Ectodermal cell (in vitro differentiated cells): ENCODE results near the gene CISTR.

Experiments
- H3K27ac ChIP-seq: 2 replicates; pipeline ENCODE4 v1.7.0; 2013; ENCODE audit warnings: mild to moderate bottlenecking, low read depth, low read length; ENCODE audit not compliant: insufficient read depth, poor library complexity, severe bottlenecking
- H3K27me3 ChIP-seq: 2 replicates; pipeline ENCODE4 v1.7.0; 2013; ENCODE audit warnings: mild to moderate bottlenecking, low read length; ENCODE audit not compliant: insufficient read depth, control insufficient read depth, poor library complexity, severe bottlenecking
- H3K36me3 ChIP-seq: one replicate; pipeline ENCODE4 v1.7.0; 2013; ENCODE audit warnings: low read length; ENCODE audit not compliant: control insufficient read depth, insufficient read depth
- H3K4me1 ChIP-seq: one replicate; pipeline ENCODE4 v1.7.0; 2013; ENCODE audit warnings: low read length; ENCODE audit not compliant: control insufficient read depth, insufficient read depth
- H3K4me3 ChIP-seq: 2 replicates; pipeline ENCODE4 v1.7.0; 2013; ENCODE audit warnings: low read depth, low read length, control low read depth; ENCODE audit not compliant: insufficient read depth
- H3K9me3 ChIP-seq: 2 replicates; pipeline ENCODE4 v1.7.0; 2013; ENCODE audit warnings: mild to moderate bottlenecking, low read length, moderate library complexity; ENCODE audit not compliant: control insufficient read depth
- WGBS, 2 experiments: methylation state at CpG; one replicate each; pipeline ENCODE4 v1.1.7; 2013; ENCODE audit warnings: missing lambda C conversion rate in 2 of 2; 5-methylcytosine and 5-hydroxymethylcytosine counted together

CISTR gene

GRCh38 chr12:53755451-53755891 is 3.7 kb upstream of the CISTR start:
- peaks cover 16% of the 10 kb centered on the region for H3K4me1 ChIP-seq

GRCh38 chr12:53754633-53755264 is 3.0 kb upstream of the CISTR start:
- 74 to 75% methylated on average over 4 of the region's 4 CpGs for WGBS, 2 experiments
- H3K4me1 ChIP-seq: peaks cover 18% of the 10 kb centered on the region
- no peak overlapping the region for H3K4me3 ChIP-seq
- H3K27ac ChIP-seq: no peak overlapping the region
- no peaks in the 10 kb centered on the region for H3K9me3 ChIP-seq
- no peaks in the 10 kb centered on the region for H3K36me3 ChIP-seq
- peaks cover 81% of the 10 kb centered on the region for H3K27me3 ChIP-seq

More at GRCh38 chr12:53755451-53755891, 3.7 kb upstream of the CISTR start:
- H3K27ac ChIP-seq: no peak overlapping the region
- H3K36me3 ChIP-seq: no peaks in the 10 kb centered on the region
- peaks cover 78% of the 10 kb centered on the region for H3K27me3 ChIP-seq
- no peaks in the 10 kb centered on the region for H3K9me3 ChIP-seq
- WGBS, 2 experiments: 60 to 71% methylated on average over 4 of the region's 4 CpGs
- H3K4me3 ChIP-seq: no peak overlapping the region

GRCh38 chr12:53754188-53754585 is 2.4 kb upstream of the CISTR start:
- peaks cover 16% of the 10 kb centered on the region for H3K4me1 ChIP-seq
- H3K9me3 ChIP-seq: no peaks in the 10 kb centered on the region
- 74 to 84% methylated on average over 5 to 7 of the region's 7 CpGs for WGBS, 2 experiments

DNA sequence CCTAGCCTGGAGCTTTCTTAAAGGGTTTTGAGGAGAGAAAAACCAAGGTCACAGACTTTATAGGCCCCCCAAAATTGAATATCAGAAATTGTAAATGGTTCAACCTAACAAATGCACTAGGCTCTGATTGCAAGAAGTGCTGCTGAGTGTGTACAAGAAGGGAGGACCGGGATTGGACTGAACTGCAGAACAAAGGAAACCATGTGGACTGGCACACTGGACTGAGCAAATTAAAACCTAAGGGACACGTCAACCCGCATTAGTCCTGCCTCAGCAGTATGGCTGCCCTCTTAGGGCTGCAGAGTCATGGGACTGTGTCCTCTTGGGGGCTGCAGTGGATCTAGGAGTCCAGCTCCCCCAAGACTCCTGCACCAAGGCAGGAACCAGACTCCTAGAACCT is 842 bp upstream of the CISTR start:
- WGBS, 2 experiments: 86 to 89% methylated on average over 3 of the region's 3 CpGs
- H3K36me3 ChIP-seq: no peaks in the 10 kb centered on the region
- H3K27me3 ChIP-seq: peaks cover 84% of the 10 kb centered on the region
- H3K9me3 ChIP-seq: no peaks in the 10 kb centered on the region
- no peak overlapping the region for H3K27ac ChIP-seq
- no peak overlapping the region for H3K4me3 ChIP-seq
- peaks cover 26% of the 10 kb centered on the region for H3K4me1 ChIP-seq

More at GRCh38 chr12:53754188-53754585, 2.4 kb upstream of the CISTR start:
- Histone ChIP-seq H3K27me3 (peaks cover 81% of the 10 kb centered on the region), H3K4me3 (no peak overlapping the region), H3K27ac (no peak overlapping the region), H3K36me3 (no peaks in the 10 kb centered on the region)

GRCh38 chr12:53752192-53752601 is 418 bp upstream of the CISTR start:
- H3K4me3 ChIP-seq: peak overlapping the region; percentile 42
- no peak overlapping the region for H3K27ac ChIP-seq
- peaks cover 30% of the 10 kb centered on the region for H3K4me1 ChIP-seq
- no peaks in the 10 kb centered on the region for H3K36me3 ChIP-seq
- WGBS, 2 experiments: 28% methylated on average over 13 of the region's 13 CpGs
- no peaks in the 10 kb centered on the region for H3K9me3 ChIP-seq
- H3K27me3 ChIP-seq: peaks cover 89% of the 10 kb centered on the region

DNA sequence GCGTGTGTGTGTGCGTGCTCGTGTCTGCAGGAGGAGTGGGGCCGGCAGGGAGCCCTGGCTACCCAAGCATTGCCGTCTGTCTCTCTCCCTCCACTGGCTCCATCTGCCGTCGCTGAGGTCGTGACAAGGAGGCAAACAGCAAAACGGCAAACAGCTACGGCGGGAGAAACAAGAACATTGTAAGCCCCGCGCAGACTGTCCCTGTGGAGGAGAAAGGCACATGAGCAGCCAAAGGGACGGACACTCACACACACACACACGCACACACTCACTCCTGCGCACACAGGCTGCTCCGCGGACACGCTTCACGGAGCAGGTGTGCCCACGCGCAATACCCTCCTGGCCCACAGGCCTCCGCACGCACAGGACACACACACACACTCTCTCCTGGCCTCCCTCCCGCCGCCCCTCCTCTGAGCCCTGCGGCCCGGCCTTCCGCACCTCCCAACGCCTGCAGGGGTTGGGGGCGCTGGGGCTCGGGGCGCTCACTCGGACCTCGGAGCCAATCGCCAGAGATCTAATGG is 905 bp downstream of the CISTR start:
- 3% methylated on average over 36 of the region's 36 CpGs for whole genome bisulfite sequencing, 2 experiments
- H3K27ac ChIP-seq: no peak overlapping the region

GRCh38 chr12:53749986-53750811 is 1.6 kb downstream of the CISTR start:
- Histone ChIP-seq H3K9me3 (no peaks in the 10 kb centered on the region), H3K4me1 (peaks cover 33% of the 10 kb centered on the region), H3K36me3 (no peaks in the 10 kb centered on the region), H3K27ac (no peak overlapping the region), H3K4me3 (no peak overlapping the region), H3K27me3 (peaks cover 97% of the 10 kb centered on the region)
- 50 to 55% methylated on average over 10 of the region's 10 CpGs for WGBS, 2 experiments

More for the DNA sequence above, 905 bp downstream of the CISTR start:
- Histone ChIP-seq H3K9me3 (no peaks in the 10 kb centered on the region), H3K4me1 (peaks cover 29% of the 10 kb centered on the region), H3K27me3 (peaks cover 95% of the 10 kb centered on the region), H3K36me3 (no peaks in the 10 kb centered on the region), H3K4me3 (peak overlapping the region; percentile 42)

- H3K4me1 ChIP-seq: peaks cover 33% of the 10 kb centered on the region
- no peak overlapping the region for H3K4me3 ChIP-seq
- H3K36me3 ChIP-seq: no peaks in the 10 kb centered on the region
- H3K27me3 ChIP-seq: peaks cover 95% of the 10 kb centered on the region
- H3K27ac ChIP-seq: no peak overlapping the region
- WGBS, 2 experiments: 15 to 17% methylated on average over 22 of the region's 22 CpGs
- H3K9me3 ChIP-seq: no peaks in the 10 kb centered on the region
Observed at GRCh38 chr12:53748072-53748840, 3.5 kb downstream of the CISTR start.

DNA sequence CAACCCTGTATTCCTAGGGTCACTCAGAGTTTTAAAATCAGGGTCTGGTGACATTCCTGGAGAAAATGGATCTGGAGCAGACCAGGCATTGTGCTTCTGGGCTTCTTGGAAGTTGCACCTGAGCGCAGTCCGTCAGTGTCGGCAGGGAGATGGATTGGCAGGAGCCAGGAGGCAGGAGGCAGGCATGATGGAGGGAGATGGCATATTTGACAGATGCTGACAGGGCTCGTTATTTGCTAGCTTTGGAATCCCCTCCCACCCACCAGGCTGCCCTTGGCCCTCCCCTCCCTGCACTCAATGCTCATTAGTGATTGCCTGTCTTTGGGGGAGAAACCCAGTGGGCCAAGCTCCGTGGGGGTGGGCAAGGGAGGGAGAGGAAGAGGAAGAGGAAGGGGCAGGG is 4.7 kb downstream of the CISTR start:
- H3K4me3 ChIP-seq: no peak overlapping the region
- peaks cover 33% of the 10 kb centered on the region for H3K4me1 ChIP-seq
- H3K9me3 ChIP-seq: no peaks in the 10 kb centered on the region
- H3K36me3 ChIP-seq: no peaks in the 10 kb centered on the region
- 34 to 41% methylated on average over 5 of the region's 5 CpGs for WGBS, 2 experiments
- H3K27ac ChIP-seq: no peak overlapping the region
- peaks cover 94% of the 10 kb centered on the region for H3K27me3 ChIP-seq
